Loucy (cell line): ENCODE measurements around the gene CASP1.
"Not testable (repeated sequence)": the region's sequence is repeated elsewhere in the genome, so short reads cannot be mapped to it uniquely, and the experiment has no call there.

Experiments used
- H2AFZ ChIP-seq: fragments of 200-600 bp; sonication (generic); 2 replicates; pipeline ENCODE4 v1.6.0; 2016; ENCODE audit warnings: antibody characterized with exemption, mild to moderate bottlenecking, low read length, moderate library complexity
- H3F3A ChIP-seq: fragments of 200-600 bp; 2 replicates; pipeline ENCODE4 v1.6.0; 2016; ENCODE audit warnings: antibody characterized with exemption, low read depth, mild to moderate bottlenecking
- H3K27me3 ChIP-seq: fragments of 200-600 bp; sonication (generic); 2 replicates; pipeline ENCODE4 v1.6.1; 2014; ENCODE audit warnings: low read length, mild to moderate bottlenecking; ENCODE audit not compliant: insufficient read depth, poor library complexity, severe bottlenecking
- H3K36me3 ChIP-seq: fragments of 200-600 bp; sonication (generic); 2 replicates; pipeline ENCODE4 v1.6.1; 2016; ENCODE audit warnings: low read length; ENCODE audit not compliant: insufficient read depth
- H3K4me1 ChIP-seq: fragments of 200-600 bp; sonication (generic); 2 replicates; pipeline ENCODE4 v1.5.1; 2014; ENCODE audit warnings: low read length, mild to moderate bottlenecking; ENCODE audit not compliant: insufficient read depth, poor library complexity, severe bottlenecking
- H3K4me2 ChIP-seq: fragments of 200-600 bp; sonication (generic); 2 replicates; pipeline ENCODE4 v1.6.0; 2014; ENCODE audit warnings: antibody characterized with exemption, low read length, low read depth, mild to moderate bottlenecking; ENCODE audit not compliant: poor library complexity, severe bottlenecking
- H3K4me3 ChIP-seq: fragments of 200-600 bp; sonication (generic); 2 replicates; pipeline ENCODE4 v1.5.1; 2014; ENCODE audit warnings: low read length, mild to moderate bottlenecking, mixed read lengths; ENCODE audit not compliant: poor library complexity, severe bottlenecking
- H3K79me2 ChIP-seq: fragments of 200-600 bp; sonication (generic); 2 replicates; pipeline ENCODE4 v1.6.1; 2014; ENCODE audit warnings: low read length; ENCODE audit not compliant: insufficient read depth
- H3K9ac ChIP-seq: fragments of 200-600 bp; sonication (generic); 2 replicates; pipeline ENCODE4 v1.6.0; 2014; ENCODE audit warnings: mild to moderate bottlenecking, low read depth, low read length, moderate library complexity; ENCODE audit not compliant: poor library complexity, severe bottlenecking
- H3K9me2 ChIP-seq: fragments of 200-600 bp; sonication (generic); replicated peaks from 2 replicates; pipeline ENCODE4 v1.6.1; 2016; ENCODE audit warnings: low read depth, low read length, mixed read lengths
- H3K9me3 ChIP-seq: fragments of 200-600 bp; sonication (generic); 2 replicates; pipeline ENCODE4 v1.6.1; 2014; ENCODE audit warnings: mild to moderate bottlenecking, antibody characterized with exemption, low read length, low read depth; ENCODE audit not compliant: insufficient read depth
- H4K20me1 ChIP-seq: fragments of 200-600 bp; sonication (generic); 2 replicates; pipeline ENCODE4 v1.6.0; 2014; ENCODE audit warnings: antibody characterized with exemption, low read length, mild to moderate bottlenecking; ENCODE audit not compliant: insufficient read depth, poor library complexity, severe bottlenecking
- CTCF ChIP-seq: fragments of 200-600 bp; sonication (generic); conservative IDR thresholded peaks from 2 replicates; pipeline ENCODE4 v1.5.1; 2014; ENCODE audit warnings: mild to moderate bottlenecking, antibody characterized with exemption, low read length
- EZH2phosphoT487 ChIP-seq: fragments of 200-600 bp; IDR thresholded peaks from 2 replicates; pipeline ENCODE4 v1.6.1; 2018; ENCODE audit warnings: antibody characterized with exemption, mild to moderate bottlenecking, moderate library complexity, borderline replicate concordance

The CASP1 gene

GRCh38 chr11:105078283-105078682 is 43.3 kb upstream of the CASP1 start:
- Histone ChIP-seq H3K27me3 (no peaks in the 10 kb centered on the region), H3K9ac (no peak overlapping the region), H4K20me1 (no peaks in the 10 kb centered on the region), H3K4me3 (no peak overlapping the region), H3K9me2 (no peaks in the 10 kb centered on the region), H3K4me2 (no peak overlapping the region), H3K36me3 (no peaks in the 10 kb centered on the region), H3K79me2 (no peaks in the 10 kb centered on the region), H3K9me3 (no peaks in the 10 kb centered on the region), H3K4me1 (peaks cover 10% of the 10 kb centered on the region), H3F3A (no peaks in the 10 kb centered on the region), H2AFZ (no peak overlapping the region)
- TF ChIP-seq CTCF: no peak
- no peak for TF ChIP-seq EZH2phosphoT487

GRCh38 chr11:105077141-105077790 is 42.3 kb upstream of the CASP1 start:
- H3K4me2 ChIP-seq, H3K27me3 ChIP-seq, H3K4me3 ChIP-seq, H4K20me1 ChIP-seq, H3K79me2 ChIP-seq, H3K9me3 ChIP-seq, H3K9ac ChIP-seq, H3K9me2 ChIP-seq, H2AFZ ChIP-seq, H3F3A ChIP-seq, H3K36me3 ChIP-seq: not testable (repeated sequence)
- H3K4me1 ChIP-seq: peaks cover 10% of the 10 kb centered on the region

- H3K9me3 ChIP-seq: no peaks in the 10 kb centered on the region
- H2AFZ ChIP-seq: no peak overlapping the region
- peaks cover 9% of the 10 kb centered on the region for H3K4me1 ChIP-seq
- H3K4me2 ChIP-seq: no peak overlapping the region
- H3K27me3 ChIP-seq: no peaks in the 10 kb centered on the region
- no peaks in the 10 kb centered on the region for H3F3A ChIP-seq
- no peak overlapping the region for H3K9ac ChIP-seq
- TF ChIP-seq EZH2phosphoT487: no peak
- no peak for TF ChIP-seq CTCF
- H3K36me3 ChIP-seq: no peaks in the 10 kb centered on the region
- H3K9me2 ChIP-seq: no peaks in the 10 kb centered on the region
- H4K20me1 ChIP-seq: no peaks in the 10 kb centered on the region
- no peak overlapping the region for H3K4me3 ChIP-seq
- no peaks in the 10 kb centered on the region for H3K79me2 ChIP-seq
Observed at GRCh38 chr11:105074166-105074530, 39.2 kb upstream of the CASP1 start.

GRCh38 chr11:105073456-105074165 is 38.7 kb upstream of the CASP1 start:
- no peak overlapping the region for H3K4me3 ChIP-seq

More at GRCh38 chr11:105073456-105074165, 38.7 kb upstream of the CASP1 start:
- Histone ChIP-seq H3K9ac (no peak overlapping the region), H2AFZ (no peak overlapping the region), H3K79me2 (no peaks in the 10 kb centered on the region), H4K20me1 (no peaks in the 10 kb centered on the region), H3K9me2 (no peaks in the 10 kb centered on the region), H3F3A (no peaks in the 10 kb centered on the region), H3K9me3 (no peaks in the 10 kb centered on the region), H3K27me3 (no peaks in the 10 kb centered on the region), H3K36me3 (no peaks in the 10 kb centered on the region), H3K4me1 (peaks cover 9% of the 10 kb centered on the region), H3K4me2 (no peak overlapping the region)
- TF ChIP-seq CTCF (no peak), EZH2phosphoT487 (no peak)
